Cerebellar nuclear complex (tissue), 1 donor: ENCODE measurements around the gene DTNBP1.

Experiments
- DNase-seq, 2 experiments: peaks; one replicate each; lab custom pipeline; 2025; lab: John Stamatoyannopoulos, UW

Gene DTNBP1

GRCh38 chr6:15626160-15626559, 36.7 kb downstream of the DTNBP1 start:
- DNase-seq: no peak

- DNase-seq: no peak
Observed at GRCh38 chr6:15623276-15624116, 39.3 kb downstream of the DTNBP1 start.

GRCh38 chr6:15622045-15622740, 40.6 kb downstream of the DTNBP1 start:
- DNase-seq: no peak

- DNase-seq: peak in 1 of 2 experiments; percentile 42
Observed at GRCh38 chr6:15621203-15622044, 41.4 kb downstream of the DTNBP1 start.

- no peak for DNase-seq
Observed at GRCh38 chr6:15620611-15621010, 42.2 kb downstream of the DTNBP1 start.

- DNase-seq: no peak
Observed at GRCh38 chr6:15619330-15619729, 43.5 kb downstream of the DTNBP1 start.

GRCh38 chr6:15618685-15619084, 44.1 kb downstream of the DTNBP1 start:
- no peak for DNase-seq

GRCh38 chr6:15616261-15616660, 46.6 kb downstream of the DTNBP1 start:
- no peak for DNase-seq

GRCh38 chr6:15615802-15616201, 47.0 kb downstream of the DTNBP1 start:
- no peak for DNase-seq

- DNase-seq: no peak
Observed at GRCh38 chr6:15614277-15614676, 48.6 kb downstream of the DTNBP1 start.

GRCh38 chr6:15608396-15608795, 54.4 kb downstream of the DTNBP1 start:
- DNase-seq: no peak

GRCh38 chr6:15607603-15608002, 55.2 kb downstream of the DTNBP1 start:
- DNase-seq: no peak

- no peak for DNase-seq
Observed at GRCh38 chr6:15606347-15606746, 56.5 kb downstream of the DTNBP1 start.

GRCh38 chr6:15604843-15605242, 58.0 kb downstream of the DTNBP1 start:
- no peak for DNase-seq

GRCh38 chr6:15602154-15602553, 60.7 kb downstream of the DTNBP1 start:
- DNase-seq: no peak

- DNase-seq: no peak
Observed at GRCh38 chr6:15598273-15598798, 64.5 kb downstream of the DTNBP1 start.

- DNase-seq: no peak
Observed at GRCh38 chr6:15596186-15596896, 66.5 kb downstream of the DTNBP1 start.

GRCh38 chr6:15595461-15596173, 67.2 kb downstream of the DTNBP1 start:
- no peak for DNase-seq

- DNase-seq: no peak
Observed at GRCh38 chr6:15594512-15595259, 68.1 kb downstream of the DTNBP1 start.

GRCh38 chr6:15593798-15594197, 69.0 kb downstream of the DTNBP1 start:
- no peak for DNase-seq
